ENCODE data around the gene MFSD6. TPM values are rescaled to one million over a fixed set of nuclear protein-coding genes. Genes with fewer than 3 reads are reported as not detected.

Gene MFSD6
- total and polyA plus RNA-seq, 2 of the 8 experiments (the other 6 are each of a cell fraction or from before 2014, with no cell fraction given): 1.8 to 5.1 TPM

DNA sequence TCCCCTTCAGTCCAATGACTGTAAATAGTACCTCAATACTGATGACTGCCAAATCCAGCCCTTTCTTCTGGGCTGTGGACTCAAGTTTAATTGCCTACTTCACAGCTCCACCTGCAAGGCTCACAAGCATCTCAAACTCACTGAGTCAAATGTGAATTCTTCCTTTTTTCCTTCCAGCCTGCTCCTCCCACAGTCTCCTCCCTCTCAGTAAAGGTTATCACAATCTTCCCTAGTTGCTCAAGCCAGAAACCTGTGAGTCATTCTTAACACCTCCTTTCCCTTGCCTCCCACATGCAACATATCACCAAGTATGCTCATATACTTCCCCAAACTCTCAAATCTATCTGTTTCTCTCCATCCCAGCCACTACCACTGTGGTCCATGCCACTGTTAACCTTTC lies 3.7 kb upstream of the MFSD6 start (continued):
- TF ChIP-seq, protein P1, sequence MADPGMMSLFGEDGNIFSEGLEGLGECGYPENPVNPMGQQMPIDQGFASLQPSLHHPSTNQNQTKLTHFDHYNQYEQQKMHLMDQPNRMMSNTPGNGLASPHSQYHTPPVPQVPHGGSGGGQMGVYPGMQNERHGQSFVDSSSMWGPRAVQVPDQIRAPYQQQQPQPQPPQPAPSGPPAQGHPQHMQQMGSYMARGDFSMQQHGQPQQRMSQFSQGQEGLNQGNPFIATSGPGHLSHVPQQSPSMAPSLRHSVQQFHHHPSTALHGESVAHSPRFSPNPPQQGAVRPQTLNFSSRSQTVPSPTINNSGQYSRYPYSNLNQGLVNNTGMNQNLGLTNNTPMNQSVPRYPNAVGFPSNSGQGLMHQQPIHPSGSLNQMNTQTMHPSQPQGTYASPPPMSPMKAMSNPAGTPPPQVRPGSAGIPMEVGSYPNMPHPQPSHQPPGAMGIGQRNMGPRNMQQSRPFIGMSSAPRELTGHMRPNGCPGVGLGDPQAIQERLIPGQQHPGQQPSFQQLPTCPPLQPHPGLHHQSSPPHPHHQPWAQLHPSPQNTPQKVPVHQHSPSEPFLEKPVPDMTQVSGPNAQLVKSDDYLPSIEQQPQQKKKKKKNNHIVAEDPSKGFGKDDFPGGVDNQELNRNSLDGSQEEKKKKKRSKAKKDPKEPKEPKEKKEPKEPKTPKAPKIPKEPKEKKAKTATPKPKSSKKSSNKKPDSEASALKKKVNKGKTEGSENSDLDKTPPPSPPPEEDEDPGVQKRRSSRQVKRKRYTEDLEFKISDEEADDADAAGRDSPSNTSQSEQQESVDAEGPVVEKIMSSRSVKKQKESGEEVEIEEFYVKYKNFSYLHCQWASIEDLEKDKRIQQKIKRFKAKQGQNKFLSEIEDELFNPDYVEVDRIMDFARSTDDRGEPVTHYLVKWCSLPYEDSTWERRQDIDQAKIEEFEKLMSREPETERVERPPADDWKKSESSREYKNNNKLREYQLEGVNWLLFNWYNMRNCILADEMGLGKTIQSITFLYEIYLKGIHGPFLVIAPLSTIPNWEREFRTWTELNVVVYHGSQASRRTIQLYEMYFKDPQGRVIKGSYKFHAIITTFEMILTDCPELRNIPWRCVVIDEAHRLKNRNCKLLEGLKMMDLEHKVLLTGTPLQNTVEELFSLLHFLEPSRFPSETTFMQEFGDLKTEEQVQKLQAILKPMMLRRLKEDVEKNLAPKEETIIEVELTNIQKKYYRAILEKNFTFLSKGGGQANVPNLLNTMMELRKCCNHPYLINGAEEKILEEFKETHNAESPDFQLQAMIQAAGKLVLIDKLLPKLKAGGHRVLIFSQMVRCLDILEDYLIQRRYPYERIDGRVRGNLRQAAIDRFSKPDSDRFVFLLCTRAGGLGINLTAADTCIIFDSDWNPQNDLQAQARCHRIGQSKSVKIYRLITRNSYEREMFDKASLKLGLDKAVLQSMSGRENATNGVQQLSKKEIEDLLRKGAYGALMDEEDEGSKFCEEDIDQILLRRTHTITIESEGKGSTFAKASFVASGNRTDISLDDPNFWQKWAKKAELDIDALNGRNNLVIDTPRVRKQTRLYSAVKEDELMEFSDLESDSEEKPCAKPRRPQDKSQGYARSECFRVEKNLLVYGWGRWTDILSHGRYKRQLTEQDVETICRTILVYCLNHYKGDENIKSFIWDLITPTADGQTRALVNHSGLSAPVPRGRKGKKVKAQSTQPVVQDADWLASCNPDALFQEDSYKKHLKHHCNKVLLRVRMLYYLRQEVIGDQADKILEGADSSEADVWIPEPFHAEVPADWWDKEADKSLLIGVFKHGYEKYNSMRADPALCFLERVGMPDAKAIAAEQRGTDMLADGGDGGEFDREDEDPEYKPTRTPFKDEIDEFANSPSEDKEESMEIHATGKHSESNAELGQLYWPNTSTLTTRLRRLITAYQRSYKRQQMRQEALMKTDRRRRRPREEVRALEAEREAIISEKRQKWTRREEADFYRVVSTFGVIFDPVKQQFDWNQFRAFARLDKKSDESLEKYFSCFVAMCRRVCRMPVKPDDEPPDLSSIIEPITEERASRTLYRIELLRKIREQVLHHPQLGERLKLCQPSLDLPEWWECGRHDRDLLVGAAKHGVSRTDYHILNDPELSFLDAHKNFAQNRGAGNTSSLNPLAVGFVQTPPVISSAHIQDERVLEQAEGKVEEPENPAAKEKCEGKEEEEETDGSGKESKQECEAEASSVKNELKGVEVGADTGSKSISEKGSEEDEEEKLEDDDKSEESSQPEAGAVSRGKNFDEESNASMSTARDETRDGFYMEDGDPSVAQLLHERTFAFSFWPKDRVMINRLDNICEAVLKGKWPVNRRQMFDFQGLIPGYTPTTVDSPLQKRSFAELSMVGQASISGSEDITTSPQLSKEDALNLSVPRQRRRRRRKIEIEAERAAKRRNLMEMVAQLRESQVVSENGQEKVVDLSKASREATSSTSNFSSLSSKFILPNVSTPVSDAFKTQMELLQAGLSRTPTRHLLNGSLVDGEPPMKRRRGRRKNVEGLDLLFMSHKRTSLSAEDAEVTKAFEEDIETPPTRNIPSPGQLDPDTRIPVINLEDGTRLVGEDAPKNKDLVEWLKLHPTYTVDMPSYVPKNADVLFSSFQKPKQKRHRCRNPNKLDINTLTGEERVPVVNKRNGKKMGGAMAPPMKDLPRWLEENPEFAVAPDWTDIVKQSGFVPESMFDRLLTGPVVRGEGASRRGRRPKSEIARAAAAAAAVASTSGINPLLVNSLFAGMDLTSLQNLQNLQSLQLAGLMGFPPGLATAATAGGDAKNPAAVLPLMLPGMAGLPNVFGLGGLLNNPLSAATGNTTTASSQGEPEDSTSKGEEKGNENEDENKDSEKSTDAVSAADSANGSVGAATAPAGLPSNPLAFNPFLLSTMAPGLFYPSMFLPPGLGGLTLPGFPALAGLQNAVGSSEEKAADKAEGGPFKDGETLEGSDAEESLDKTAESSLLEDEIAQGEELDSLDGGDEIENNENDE (IDR thresholded peaks at IDR 0.05; ENCODE audit: insufficient replicate concordance, low read length): no peak
- no peak for TF ChIP-seq CEBPB (IDR thresholded peaks at IDR 0.05; ENCODE audit: low read depth, low read length)
- TF ChIP-seq CBX8 (IDR thresholded peaks at IDR 0.05; ENCODE audit: borderline replicate concordance, low read depth, low read length): no peak
- TF ChIP-seq HDAC6 (IDR thresholded peaks at IDR 0.05; ENCODE audit: low read depth, low read length): no peak
- TF ChIP-seq PHF8 (conservative IDR thresholded peaks at IDR 0.05; ENCODE audit: low read depth, low read length): no peak
